NCI-H2196 treated with DMSO at 0.1 percent for 48 hours (cell line): ENCODE measurements around the gene C7orf57.

Experiments
- DNase-seq: peaks from one replicate; lab custom pipeline; 2025; ENCODE audit not compliant: unreplicated experiment; lab: John Stamatoyannopoulos, UW

Gene C7orf57

GRCh38 chr7:48108959-48109847 lies 73.9 kb downstream of the C7orf57 start:
- DNase-seq: no peak

DNA sequence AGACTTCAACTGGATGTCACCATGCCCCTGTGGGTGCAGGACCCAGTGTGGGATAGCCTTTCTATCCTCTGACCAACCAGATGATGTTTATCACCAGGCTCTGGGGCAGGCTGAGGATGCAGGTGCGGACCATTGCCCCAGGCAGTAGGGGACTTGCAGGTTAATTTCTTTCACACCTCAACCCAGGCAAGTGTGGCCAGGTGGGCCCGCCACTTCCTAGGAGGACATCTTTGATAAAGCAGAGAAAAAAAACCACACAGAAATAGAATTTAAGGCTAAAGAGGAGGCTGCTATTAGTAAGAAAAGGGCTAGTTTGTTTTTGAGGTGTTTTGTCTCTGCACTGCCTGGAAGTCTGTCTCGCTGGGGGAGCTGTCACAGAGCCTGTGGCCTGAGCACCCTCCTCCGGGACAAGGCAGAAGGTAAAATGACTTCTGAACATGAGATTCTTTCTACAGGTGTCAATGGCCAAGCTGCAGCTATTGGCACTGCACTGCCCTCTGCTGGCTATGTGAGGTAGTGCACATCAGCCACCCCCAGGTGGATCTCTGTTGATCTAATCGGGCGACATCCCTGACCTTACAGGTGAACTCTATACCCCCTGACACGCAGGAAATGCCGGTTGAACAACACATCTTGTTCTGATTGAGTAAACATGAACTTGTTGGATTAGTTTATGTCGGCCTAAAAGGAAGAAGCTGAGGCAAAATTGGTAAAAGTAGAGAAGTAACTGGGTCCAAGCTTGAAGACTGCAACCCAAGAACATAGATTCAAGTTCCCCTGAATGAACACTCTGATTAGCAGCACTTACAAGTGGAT lies 74.7 kb downstream of the C7orf57 start:
- peak; percentile 28 for DNase-seq

DNA sequence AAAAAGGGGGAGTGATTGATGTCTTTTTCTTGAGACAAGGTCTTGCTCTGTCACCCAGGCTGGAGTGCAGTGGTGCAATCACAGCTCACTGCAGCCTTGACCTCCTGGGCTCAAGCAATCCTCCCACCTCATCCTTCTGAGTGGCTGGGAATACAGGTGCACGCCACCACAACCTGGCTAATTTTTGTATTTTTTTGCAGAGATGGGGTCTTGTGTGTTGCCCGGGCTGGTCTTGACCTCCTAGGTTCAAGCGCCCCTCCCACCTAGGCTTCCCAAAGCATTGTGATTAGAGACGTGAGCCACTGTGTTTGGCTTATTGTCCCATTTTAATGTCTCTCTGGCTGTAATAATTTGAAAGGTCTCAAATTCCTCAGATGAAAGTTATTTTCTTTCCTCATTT lies 75.5 kb downstream of the C7orf57 start:
- no peak for DNase-seq
